A549 (cell line): ENCODE measurements around the gene MRTO4. TPM values are rescaled to one million over a fixed set of nuclear protein-coding genes. Genes with fewer than 3 reads are reported as not detected.

ENCODE experiments used
- ATAC-seq, 2 experiments: fragments of 200-7000 bp in 1 of 2; fragments of >200 bp in 1 of 2; cut with Nextera tagmentation in 1 of 2; cut with Tn5 transposase in 1 of 2; 3 replicates each; pipeline versions ENCODE4 v1.8.0 to v1.9.1; 2018 to 2020; ENCODE audit warnings: mild to moderate bottlenecking in 1 of 2, moderate library complexity in 1 of 2
- CTCF ChIA-PET: fragments of 300-600 bp; sonication (Branson Sonifier 250); formaldehyde crosslinking; extraction: SDS; loops from one replicate; lab custom pipeline; 2021; ENCODE audit warnings: antibody characterized with exemption, inconsistent platforms; lab: Yijun Ruan, JAX
- POLR2A ChIA-PET: fragments of 350-600 bp; formaldehyde crosslinking; extraction: SDS; loops from one replicate; lab custom pipeline; 2021; ENCODE audit warnings: antibody characterized with exemption, inconsistent platforms; lab: Yijun Ruan, JAX
- DNase-seq, 2 experiments: peaks; one replicate each; pipeline versions ENCODE4 v3.0.0 to v3.0.0-alpha.2; 2011 to 2016; ENCODE audit warnings: low read depth in 1 of 2, low spot score in 1 of 2
- FAIRE-seq: peaks from 2 replicates; lab custom pipeline; 2011; peaks lifted over from hg19 to GRCh38; lab: Jason Lieb, UNC
- H3K27ac ChIP-seq, 2 experiments: fragments of >200 bp; sonication (Bioruptor Twin); formaldehyde crosslinking; 3 replicates each; pipeline ENCODE4 v1.5.1; 2016 to 2017
- H3K4me1 ChIP-seq: fragments of >200 bp; sonication (Bioruptor Twin); formaldehyde crosslinking; 3 replicates; pipeline ENCODE4 v1.6.1; 2016
- H3K4me2 ChIP-seq: fragments of >200 bp; sonication (Bioruptor Twin); formaldehyde crosslinking; 3 replicates; pipeline ENCODE4 v1.6.1; 2016
- H3K4me3 ChIP-seq: fragments of >200 bp; sonication (Bioruptor Twin); formaldehyde crosslinking; 3 replicates; pipeline ENCODE4 v1.5.1; 2016
- H3K9me3 ChIP-seq: fragments of >200 bp; sonication (Bioruptor Twin); formaldehyde crosslinking; 3 replicates; pipeline ENCODE4 v1.6.1; 2016
- BHLHE40 ChIP-seq: IDR thresholded peaks from 2 replicates; pipeline ENCODE4 v1.6.1; 2012; ENCODE audit warnings: low read depth, low read length, inconsistent platforms
- CHD4 ChIP-seq: fragments of 200-600 bp; sonication (generic); IDR thresholded peaks from 2 replicates; pipeline ENCODE4 v1.6.1; 2016; ENCODE audit warnings: antibody characterized with exemption, mild to moderate bottlenecking, borderline replicate concordance
- EHF ChIP-seq: fragments of 250-450 bp; sonication (Bioruptor Pico); IDR thresholded peaks from 2 replicates; pipeline ENCODE4 v1.5.0; 2020; ENCODE audit warnings: mild to moderate bottlenecking
- ELK1 ChIP-seq: fragments of 150-350 bp; IDR thresholded peaks from 2 replicates; pipeline ENCODE4 v1.6.1; 2014; ENCODE audit warnings: low read depth, mild to moderate bottlenecking, low read length
- ESRRA ChIP-seq: fragments of 150-350 bp; IDR thresholded peaks from 2 replicates; pipeline ENCODE4 v1.6.1; 2014; ENCODE audit warnings: mild to moderate bottlenecking, low read length, borderline replicate concordance
- FOSL2 ChIP-seq, 2 experiments: fragments of 450-650 bp in 1 of 2; fragments of >200 bp in 1 of 2; sonication (Bioruptor Twin) in 1 of 2; formaldehyde crosslinking; IDR thresholded peaks; 2 replicates each; pipeline versions ENCODE4 v1.5.0 to v1.6.1; 2016 to 2020; ENCODE audit warnings: mild to moderate bottlenecking in 1 of 2, moderate library complexity in 1 of 2
- HEYL ChIP-seq: fragments of 250-450 bp; sonication (Bioruptor Pico); IDR thresholded peaks from 2 replicates; pipeline ENCODE4 v1.8.0; 2021; ENCODE audit warnings: mild to moderate bottlenecking, moderate library complexity
- HOXA7 ChIP-seq: fragments of 250-450 bp; sonication (Bioruptor Pico); IDR thresholded peaks from 2 replicates; pipeline ENCODE4 v1.5.0; 2020; ENCODE audit warnings: mild to moderate bottlenecking, moderate library complexity
- HOXB13 ChIP-seq: fragments of 250-450 bp; sonication (Bioruptor Pico); IDR thresholded peaks from 2 replicates; pipeline ENCODE4 v1.5.0; 2020; ENCODE audit warnings: low read depth, mild to moderate bottlenecking, moderate library complexity
- HOXB5 ChIP-seq: fragments of 250-450 bp; sonication (Bioruptor Pico); IDR thresholded peaks from 2 replicates; pipeline ENCODE4 v1.5.0; 2020; ENCODE audit warnings: mild to moderate bottlenecking, moderate library complexity
- JUN ChIP-seq, 2 experiments: fragments of >200 bp; sonication (Bioruptor Twin); formaldehyde crosslinking; IDR thresholded peaks; 2 replicates in 1 of 2; 3 replicates in 1 of 2; pipeline ENCODE4 v1.6.1; 2016 to 2017
- JUNB ChIP-seq: fragments of >200 bp; sonication (Bioruptor Twin); formaldehyde crosslinking; IDR thresholded peaks from 2 replicates; pipeline ENCODE4 v1.6.1; 2016
- KDM1A ChIP-seq: fragments of 200-600 bp; sonication (generic); IDR thresholded peaks from 2 replicates; pipeline ENCODE4 v1.6.1; 2016; ENCODE audit warnings: low read depth, mild to moderate bottlenecking
- NFE2L2 ChIP-seq: fragments of 150-350 bp; conservative IDR thresholded peaks from 2 replicates; pipeline ENCODE4 v1.6.1; 2014; ENCODE audit warnings: low read length
- NPAS2 ChIP-seq: fragments of 250-450 bp; sonication (Bioruptor Pico); IDR thresholded peaks from 2 replicates; pipeline ENCODE4 v1.8.0; 2022; ENCODE audit warnings: mild to moderate bottlenecking, moderate library complexity, borderline replicate concordance
- PBX3 ChIP-seq: IDR thresholded peaks from 2 replicates; pipeline ENCODE4 v1.6.1; 2012
- POLR2AphosphoS2 ChIP-seq: conservative IDR thresholded peaks from 2 replicates; pipeline ENCODE4 v1.6.1; 2012; ENCODE audit warnings: low read length, improper control_type of control experiment, inconsistent platforms
- RARB ChIP-seq: fragments of 250-450 bp; sonication (Bioruptor Pico); IDR thresholded peaks from 2 replicates; pipeline ENCODE4 v1.8.0; 2021; ENCODE audit warnings: mild to moderate bottlenecking, moderate library complexity
- SMC3 ChIP-seq: fragments of >200 bp; sonication (Bioruptor Twin); formaldehyde crosslinking; IDR thresholded peaks from 3 replicates; pipeline ENCODE4 v1.6.1; 2018; ENCODE audit warnings: inconsistent platforms
- SREBF2 ChIP-seq: fragments of 450-650 bp; IDR thresholded peaks from 2 replicates; pipeline ENCODE4 v1.6.1; 2014; ENCODE audit warnings: mild to moderate bottlenecking, moderate library complexity
- TFCP2L1 ChIP-seq: fragments of 250-450 bp; sonication (Bioruptor Pico); IDR thresholded peaks from 2 replicates; pipeline ENCODE4 v1.5.0; 2021; ENCODE audit warnings: mild to moderate bottlenecking
- USF2 ChIP-seq: fragments of 450-650 bp; IDR thresholded peaks from 2 replicates; pipeline ENCODE4 v1.6.1; 2014; ENCODE audit warnings: antibody characterized with exemption
- ZC3H11A ChIP-seq: fragments of 450-650 bp; IDR thresholded peaks from 2 replicates; pipeline ENCODE4 v1.6.1; 2014; ENCODE audit warnings: antibody characterized with exemption, mild to moderate bottlenecking
- ZNF302 ChIP-seq: fragments of 250-450 bp; sonication (Bioruptor Pico); IDR thresholded peaks from 2 replicates; pipeline ENCODE4 v1.9.0; 2021; ENCODE audit warnings: inconsistent platforms, mild to moderate bottlenecking, moderate library complexity
- WGBS: methylation state at CpG from one replicate; pipeline ENCODE4 v1.1.6; 2017; ENCODE audit errors: missing lambda C conversion rate; 5-methylcytosine and 5-hydroxymethylcytosine counted together
- polyA plus RNA-seq, 4 experiments: library from polyadenylated mRNA; depleted of rRNA in 3 of 4; stranded (reverse); fragments of >200 nt; fragmentation: RNase III in 1 of 4; extraction: RNeasy Plus Mini Kit Qiagen cat#74134 plus additional on column Dnase treatment in 1 of 4; gene quantifications; 2 replicates in 3 of 4; 3 replicates in 1 of 4; pipeline ENCODE4 v1.2.3, GENCODE V29; 2011 to 2017

MRTO4 gene
- polyA plus RNA-seq, 2 of the 4 experiments (the other 2 are of a cell fraction): 61.7 to 66.4 TPM

DNA sequence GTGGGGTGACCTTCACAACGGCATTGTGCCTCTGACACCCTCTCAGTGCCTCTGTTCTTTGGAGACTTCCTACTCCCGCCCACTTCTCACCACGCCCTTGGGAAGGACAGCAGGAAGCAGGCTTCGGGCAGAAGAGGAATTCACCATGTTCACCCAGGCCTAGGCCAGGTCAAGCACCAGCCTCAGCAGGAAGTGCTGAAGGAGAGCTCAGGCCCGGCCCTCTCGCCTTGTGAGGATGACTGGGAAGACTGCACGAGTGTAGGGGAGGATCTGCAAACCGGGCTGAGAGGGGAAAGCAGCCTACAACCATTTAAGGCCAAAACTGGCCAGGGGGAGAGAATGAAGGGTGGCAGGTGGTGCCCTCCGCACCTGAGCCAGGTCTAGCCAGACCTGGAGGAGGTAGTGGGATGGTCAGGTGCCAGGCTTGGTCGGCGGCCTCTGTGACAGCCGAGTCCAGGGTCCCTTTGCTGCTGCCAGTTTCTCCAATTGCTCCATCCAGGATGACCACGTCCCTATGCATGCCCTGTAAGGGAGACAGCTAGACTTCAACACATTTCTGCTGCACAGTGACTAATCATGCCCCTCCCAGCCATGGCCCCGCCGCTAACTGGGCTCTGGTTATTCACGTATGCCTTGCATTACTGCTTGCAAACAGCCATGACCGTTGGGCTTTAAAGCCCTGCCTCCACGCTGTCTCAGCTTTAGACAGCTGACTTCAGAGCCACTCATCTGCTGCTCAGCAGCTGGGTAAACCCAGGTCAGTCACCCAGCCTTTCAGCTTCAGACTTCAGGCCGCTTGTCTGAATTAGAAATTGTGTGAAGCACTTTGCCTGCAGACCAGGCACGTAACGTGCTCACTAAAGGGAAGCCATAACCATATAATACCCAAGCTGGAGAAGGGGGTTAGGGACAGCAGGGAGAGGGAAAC lies 8.9 kb downstream of the MRTO4 start:
- TF ChIP-seq NFE2L2 (no peak), KDM1A (no peak), TFCP2L1 (no peak), NPAS2 (CRISPR knock-in tag) (no peak), PBX3 (no peak), HOXB5 (no peak)
- POLR2A ChIA-PET: interaction anchor here (1.0 kb wide), 1 partner anchor 9 kb away, joined by 3 read pairs; the partner anchor contains the start of genes EMC1 and MRTO4

DNA sequence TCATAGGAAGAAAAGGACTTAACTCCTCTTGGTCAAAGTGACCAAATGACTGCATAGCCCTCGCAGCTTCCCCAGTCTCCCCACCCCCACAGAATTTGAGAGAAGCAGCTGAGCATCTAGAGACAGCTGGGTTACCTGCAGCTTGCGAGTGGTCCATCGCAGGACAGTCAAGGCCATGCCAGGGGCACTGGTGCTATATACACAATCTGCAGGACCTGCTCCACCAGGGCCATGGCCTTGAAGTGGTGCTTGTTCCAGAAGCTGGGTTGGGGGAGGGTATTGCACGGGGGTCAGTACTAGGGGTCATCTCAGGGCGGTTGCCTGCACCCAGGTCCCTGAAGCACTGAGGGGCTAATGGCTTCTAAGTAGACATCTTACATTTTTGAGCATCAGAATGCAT lies 10.4 kb downstream of the MRTO4 start:
- CTCF ChIA-PET: interaction anchor here (1.3 kb wide), 1 partner anchor 21 kb away, joined by 3 read pairs; no protein-coding TSS in a partner anchor
- ATAC-seq (peak; percentile 17 to 41; a peak in 5 of 6 replicates), DNase-seq (no peak), FAIRE-seq (no peak)
- Histone ChIP-seq H3K27ac (no peak overlapping the region), H3K4me3 (no peak overlapping the region), H3K4me1 (no peaks in the 10 kb centered on the region), H3K4me2 (no peak overlapping the region), H3K9me3 (no peaks in the 10 kb centered on the region)
- TF ChIP-seq SMC3 (no peak), JUN (IDR thresholded peaks at IDR 0.05) (no peak), ELK1 (no peak), NFE2L2 (no peak), HOXB13 (CRISPR knock-in tag) (no peak)
- WGBS: 75% methylated on average over 5 of the region's 5 CpGs
- POLR2A ChIA-PET: no interaction called here

More for the DNA sequence above, 8.9 kb downstream of the MRTO4 start:
- Histone ChIP-seq H3K4me2 (no peak overlapping the region), H3K27ac (no peak overlapping the region), H3K4me3 (no peak overlapping the region), H3K4me1 (no peaks in the 10 kb centered on the region), H3K9me3 (no peaks in the 10 kb centered on the region)
- peak in 1 of 2 experiments; percentile 7 for DNase-seq
- CTCF ChIA-PET: interaction anchor here (1.1 to 1.3 kb wide), 2 partner anchors 19 to 23 kb away, joined by 3 to 6 read pairs; no protein-coding TSS in a partner anchor
- ATAC-seq: peak; percentile 28 to 31; a peak in 4 of 6 replicates
- 80% methylated on average over 15 of the region's 21 CpGs for WGBS
- FAIRE-seq: no peak

- ChIA-PET POLR2A (no interaction called here), CTCF (interaction anchor here (1.9 kb wide), 1 partner anchor 22 kb away, joined by 10 read pairs; no protein-coding TSS in a partner anchor)
- DNase-seq (no peak), ATAC-seq (peak in 1 of 2 experiments; percentile 16; a peak in 3 of 6 replicates), FAIRE-seq (no peak)
- Histone ChIP-seq H3K27ac (no peak overlapping the region), H3K9me3 (no peaks in the 10 kb centered on the region), H3K4me3 (no peak overlapping the region), H3K4me2 (no peak overlapping the region), H3K4me1 (no peaks in the 10 kb centered on the region)
- TF ChIP-seq JUNB: no peak
- TF ChIP-seq USF2: no peak
- TF ChIP-seq RARB (CRISPR knock-in tag): no peak
- TF ChIP-seq ESRRA: no peak
- TF ChIP-seq NFE2L2: no peak
- no peak for TF ChIP-seq BHLHE40
- TF ChIP-seq SMC3: no peak
- TF ChIP-seq ZC3H11A: no peak
- TF ChIP-seq HOXA7 (CRISPR knock-in tag): no peak
- TF ChIP-seq SREBF2: no peak
- TF ChIP-seq TFCP2L1: no peak
- TF ChIP-seq HEYL (CRISPR knock-in tag): no peak
- no peak for TF ChIP-seq CHD4
- no peak for TF ChIP-seq POLR2AphosphoS2
- no peak for TF ChIP-seq ZNF302
- no peak for TF ChIP-seq FOSL2 (IDR thresholded peaks at IDR 0.05)
- TF ChIP-seq FOSL2 (CRISPR knock-in tag; IDR thresholded peaks at IDR 0.05): no peak
- no peak for TF ChIP-seq EHF
- 86% methylated on average over 5 of the region's 5 CpGs for WGBS
Measured at GRCh38 chr1:19262744-19263143, 11.1 kb downstream of the MRTO4 start.
